ENCODE measurements around the gene DNAH7.

DNAH7 gene

GRCh38 chr2:195857132-195857531, 211.5 kb downstream of the DNAH7 start:
- DNase-seq = no peak

- DNase-seq = no peak
Measured at GRCh38 chr2:195850764-195851163, 217.9 kb downstream of the DNAH7 start.

GRCh38 chr2:195848119-195848899, 220.3 kb downstream of the DNAH7 start:
- DNase-seq = no peak

GRCh38 chr2:195842932-195843331, 225.7 kb downstream of the DNAH7 start:
- DNase-seq = no peak

GRCh38 chr2:195838002-195838401, 230.6 kb downstream of the DNAH7 start:
- peak; percentile 82 for DNase-seq

- no peak for DNase-seq
Measured at GRCh38 chr2:195836002-195836401, 232.6 kb downstream of the DNAH7 start.

GRCh38 chr2:195834836-195835235, 233.8 kb downstream of the DNAH7 start:
- DNase-seq = no peak

GRCh38 chr2:195830968-195831950, 237.4 kb downstream of the DNAH7 start:
- no peak for DNase-seq

- peak; percentile 12 for DNase-seq
Measured at GRCh38 chr2:195824478-195824877, 244.2 kb downstream of the DNAH7 start.

- DNase-seq = no peak
Measured at GRCh38 chr2:195823206-195823605, 245.4 kb downstream of the DNAH7 start.

GRCh38 chr2:195821566-195821932, 247.1 kb downstream of the DNAH7 start:
- DNase-seq = no peak

- no peak for DNase-seq
Measured at GRCh38 chr2:195820867-195821565, 247.6 kb downstream of the DNAH7 start.

GRCh38 chr2:195820373-195820772, 248.3 kb downstream of the DNAH7 start:
- DNase-seq = peak; percentile 11

GRCh38 chr2:195819276-195819675, 249.4 kb downstream of the DNAH7 start:
- DNase-seq = no peak

- no peak for DNase-seq
Measured at GRCh38 chr2:195818526-195818925, 250.1 kb downstream of the DNAH7 start.

GRCh38 chr2:195818106-195818505, 250.5 kb downstream of the DNAH7 start:
- no peak for DNase-seq

- DNase-seq = no peak
Measured at GRCh38 chr2:195815083-195815482, 253.6 kb downstream of the DNAH7 start.

GRCh38 chr2:195813421-195813820, 255.2 kb downstream of the DNAH7 start:
- no peak for DNase-seq

GRCh38 chr2:195810340-195811098, 258.1 kb downstream of the DNAH7 start:
- no peak for DNase-seq

- DNase-seq = no peak
Measured at GRCh38 chr2:195808189-195808588, 260.4 kb downstream of the DNAH7 start.

GRCh38 chr2:195805283-195805976, 263.2 kb downstream of the DNAH7 start:
- no peak for DNase-seq

- DNase-seq = no peak
Measured at GRCh38 chr2:195795879-195796278, 272.8 kb downstream of the DNAH7 start.
